Effector CD4-positive, alpha-beta T cell (primary cell): ENCODE results near the gene CCDC7.
"Not testable (repeated sequence)": the region's sequence is repeated elsewhere in the genome, so short reads cannot be mapped to it uniquely, and the experiment has no call there.

Experiments used
- DNase-seq: peaks from one replicate; pipeline ENCODE4 v3.0.0-alpha.2; 2020

The CCDC7 gene

GRCh38 chr10:32890444-32890843 lies 444.5 kb downstream of the CCDC7 start:
- no peak for DNase-seq

DNA sequence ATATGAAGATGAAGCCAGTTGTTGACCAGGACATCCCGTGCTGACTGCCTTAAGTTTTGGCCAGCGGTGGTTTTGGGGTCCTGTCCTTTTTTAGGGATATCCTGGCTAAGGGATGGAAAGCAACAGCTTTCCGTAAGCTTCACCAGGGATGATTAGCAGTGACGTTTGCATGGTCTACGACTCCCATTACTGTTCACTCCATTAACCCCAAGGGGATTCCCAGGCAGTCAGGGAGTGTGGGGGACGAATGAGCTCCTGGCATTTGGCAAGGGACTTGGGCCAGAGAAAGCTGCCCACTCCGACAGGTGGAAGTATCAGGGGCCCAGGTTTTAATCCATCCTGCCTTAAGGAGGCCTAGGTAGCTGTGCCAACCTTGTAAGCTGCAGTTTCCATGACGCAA lies 445.3 kb downstream of the CCDC7 start:
- DNase-seq = no peak

DNA sequence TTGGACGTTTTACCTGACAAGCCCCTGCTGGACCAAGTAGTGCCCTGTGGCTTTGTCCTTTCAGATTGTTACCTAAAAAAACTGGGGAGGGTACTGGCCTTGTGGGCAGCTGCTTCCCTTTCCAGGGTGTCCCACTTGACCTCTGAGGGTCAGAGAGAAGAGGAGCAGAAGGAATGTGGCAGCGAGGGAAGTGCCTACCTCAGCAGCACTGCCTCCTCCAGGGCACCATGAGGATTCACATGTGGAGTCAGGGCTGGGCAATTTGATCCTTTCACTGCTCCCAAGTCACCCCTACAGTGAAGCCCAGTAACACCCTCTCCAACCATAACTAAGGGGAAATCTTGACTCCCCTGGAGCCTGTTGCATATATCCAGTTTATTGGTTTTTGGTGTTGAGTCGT lies 447.5 kb downstream of the CCDC7 start:
- DNase-seq = no peak

DNA sequence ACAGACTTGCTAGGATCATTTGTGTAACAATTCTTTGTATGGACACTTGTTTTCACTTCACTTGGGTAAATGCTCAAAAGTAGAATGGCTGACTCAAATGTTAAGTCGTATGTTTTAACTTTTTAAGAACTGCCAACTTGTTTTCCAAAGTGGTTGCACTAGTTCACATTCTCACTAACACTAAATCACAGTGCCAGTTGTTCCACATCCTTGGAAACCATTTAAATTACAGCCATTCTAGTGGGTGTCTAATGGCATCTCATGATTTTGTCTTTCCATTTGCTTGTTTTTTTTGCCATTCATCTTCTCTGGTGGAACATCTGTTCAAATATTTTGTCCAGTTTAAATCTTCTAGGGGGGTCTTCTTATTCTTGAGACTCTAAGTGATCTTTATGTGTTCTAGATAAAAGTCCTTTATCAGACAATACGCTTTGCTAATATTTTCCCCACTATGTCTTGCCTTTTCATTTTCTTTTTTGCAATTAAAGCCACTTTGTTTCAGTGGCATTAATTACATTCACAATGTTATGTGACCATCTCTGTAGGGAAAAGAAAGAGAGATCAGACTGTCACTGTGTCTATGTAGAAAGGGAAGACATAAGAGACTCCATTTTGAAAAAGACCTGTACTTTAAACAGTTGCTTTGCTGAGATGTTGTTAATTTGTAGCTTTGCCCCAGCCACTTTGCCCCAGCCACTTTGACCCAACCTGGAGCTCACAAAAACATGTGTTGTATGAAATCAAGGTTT lies 448.1 kb downstream of the CCDC7 start:
- DNase-seq = no peak

- DNase-seq = not testable (repeated sequence)
Observed at GRCh38 chr10:32895200-32895968, 449.4 kb downstream of the CCDC7 start.

GRCh38 chr10:32901815-32902214 lies 455.9 kb downstream of the CCDC7 start:
- no peak for DNase-seq

GRCh38 chr10:32905466-32905865 lies 459.5 kb downstream of the CCDC7 start:
- no peak for DNase-seq

DNA sequence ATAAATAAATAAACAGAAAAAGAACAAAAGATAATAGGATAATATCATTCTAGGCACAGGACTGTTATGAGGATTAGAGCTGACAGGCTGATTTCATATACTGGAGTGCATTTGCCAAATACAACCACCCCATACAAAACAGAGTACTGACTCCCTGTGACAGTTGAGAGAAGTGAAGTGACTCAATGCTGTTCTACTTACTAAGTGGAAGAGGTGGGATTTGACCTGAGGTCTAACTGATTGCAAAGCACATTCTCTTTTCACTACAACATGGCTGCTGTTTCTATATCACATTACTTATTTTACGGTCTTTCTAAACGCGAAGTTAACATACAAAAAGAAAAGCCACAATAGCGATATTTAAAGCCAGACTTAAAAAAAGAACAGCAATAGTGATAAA lies 460.7 kb downstream of the CCDC7 start:
- DNase-seq = no peak

- DNase-seq = no peak
Observed at GRCh38 chr10:32909456-32909855, 463.5 kb downstream of the CCDC7 start.

DNA sequence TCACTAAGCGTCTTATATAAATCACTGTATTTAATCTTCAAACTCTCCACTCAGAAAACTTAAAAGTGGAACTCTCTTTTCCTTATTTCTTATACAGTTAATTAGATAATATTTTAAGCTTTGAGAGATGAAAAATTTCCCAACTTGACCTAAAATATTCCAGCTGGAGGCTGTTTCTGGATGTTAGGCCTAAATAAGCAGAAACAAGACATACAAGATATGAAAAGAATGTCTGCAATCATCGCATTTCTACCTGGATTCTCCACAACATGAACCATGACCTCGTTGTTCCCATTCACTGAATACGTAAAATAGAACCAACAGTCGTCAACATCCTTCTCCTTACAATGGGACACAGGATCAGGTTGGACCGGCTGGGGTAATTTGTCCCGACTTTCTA lies 464.0 kb downstream of the CCDC7 start:
- not testable (repeated sequence) for DNase-seq

DNA sequence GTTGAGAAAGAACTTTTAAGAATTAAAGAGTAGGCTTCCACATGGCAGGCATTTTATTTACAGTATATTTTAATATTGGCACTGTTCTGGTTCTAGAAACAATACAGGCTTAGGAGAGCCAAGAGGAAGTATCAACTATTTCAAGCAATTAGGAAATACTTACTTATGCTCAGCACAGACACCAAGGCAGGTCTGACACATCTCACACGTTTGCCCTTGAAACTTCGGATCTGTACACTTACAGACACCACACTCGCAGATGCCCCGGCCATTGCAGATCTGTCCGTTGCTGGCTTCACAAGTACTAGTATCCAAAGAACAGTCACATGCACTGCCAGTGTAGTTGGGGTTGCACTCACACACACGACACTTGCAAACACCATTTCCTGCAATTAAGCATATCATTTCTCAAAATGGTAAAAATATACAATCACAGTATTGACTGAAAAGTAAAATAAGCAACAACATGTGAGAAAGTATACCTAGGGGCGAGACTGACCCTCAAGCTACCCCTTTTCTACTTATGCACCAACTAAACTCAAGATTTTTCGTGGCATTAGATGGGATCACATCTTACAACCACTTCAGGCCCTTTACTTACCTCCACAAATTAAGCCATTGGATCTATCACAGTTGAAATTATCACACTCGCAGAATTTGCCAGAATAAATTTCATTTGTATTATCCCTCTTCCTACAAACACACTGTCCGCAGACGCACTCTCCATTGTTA lies 465.5 kb downstream of the CCDC7 start:
- DNase-seq = no peak

- DNase-seq = not testable (repeated sequence)
Observed at GRCh38 chr10:32917817-32918216, 471.9 kb downstream of the CCDC7 start.

DNA sequence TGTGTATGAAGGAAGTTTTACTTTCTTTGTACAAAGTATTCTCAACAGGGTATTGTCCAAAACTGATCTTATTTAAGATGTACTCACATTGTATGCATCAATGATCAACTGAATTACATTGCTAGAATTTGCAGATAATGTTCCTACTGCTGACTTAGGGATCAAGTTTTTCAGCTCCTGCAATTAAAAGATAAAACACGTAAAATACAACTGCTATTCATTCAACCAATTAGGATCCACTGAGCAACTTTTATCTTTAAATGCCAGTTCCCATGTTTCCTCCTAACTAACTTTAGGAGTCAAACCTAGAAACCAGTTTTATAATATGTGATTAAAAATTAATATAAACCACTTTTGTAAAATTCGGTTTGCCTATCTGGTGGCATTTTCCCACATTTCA lies 476.2 kb downstream of the CCDC7 start:
- DNase-seq = no peak

GRCh38 chr10:32923134-32923533 lies 477.2 kb downstream of the CCDC7 start:
- no peak for DNase-seq

DNA sequence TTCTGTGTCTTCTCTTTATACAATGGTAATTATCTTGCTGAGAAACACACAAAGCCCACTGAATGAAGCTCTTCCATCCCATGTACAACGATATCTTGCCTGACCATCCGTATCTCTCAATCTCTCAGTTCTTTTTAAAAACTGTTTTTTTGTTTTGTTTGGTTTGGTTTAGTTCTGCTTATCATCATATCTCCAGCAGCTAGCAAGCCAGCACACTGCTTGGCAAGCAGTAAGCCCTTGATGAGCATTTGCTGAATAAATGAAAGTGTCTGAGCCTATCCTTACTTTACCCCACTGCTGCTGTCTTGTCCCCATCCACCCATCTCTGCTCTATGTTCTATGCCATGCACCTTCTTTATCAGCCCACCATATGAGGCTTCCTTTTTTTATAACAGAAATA lies 477.9 kb downstream of the CCDC7 start:
- DNase-seq = no peak
